ENCODE measurements around the gene CHRNB2. TPM values are rescaled to one million over a fixed set of nuclear protein-coding genes. Genes with fewer than 3 reads are reported as not detected.

CHRNB2 gene
- total RNA-seq, 2 donors from 2014 or later, result 0.05 TPM; not detected in 1

GRCh38 chr1:154623358-154623757 is 55.8 kb downstream of the CHRNB2 start:
- ATAC-seq (replicated peaks), result no peak
- Mint-ChIP-seq H3K4me3 (no peak overlapping the region), H3K36me3 (ENCODE audit: low read depth) (peaks cover 84% of the 10 kb centered on the region), H3K27me3 (no peaks in the 10 kb centered on the region), H3K9me3 (no peaks in the 10 kb centered on the region), H3K27ac (peak overlapping the region; percentile 42), H3K4me1 (peaks cover 21% of the 10 kb centered on the region)

GRCh38 chr1:154624746-154625643 is 57.4 kb downstream of the CHRNB2 start:
- Mint-ChIP-seq H3K4me1 (peaks cover 31% of the 10 kb centered on the region), H3K27ac (peak overlapping the region; percentile 43), H3K27me3 (no peaks in the 10 kb centered on the region), H3K36me3 (ENCODE audit: low read depth) (peaks cover 76% of the 10 kb centered on the region), H3K9me3 (peaks cover 9% of the 10 kb centered on the region), H3K4me3 (peak overlapping the region; percentile 40)
- no peak for ATAC-seq (replicated peaks)

GRCh38 chr1:154626456-154627256 is 59.1 kb downstream of the CHRNB2 start:
- Mint-ChIP-seq H3K9me3 (peaks cover 10% of the 10 kb centered on the region), H3K27me3 (no peaks in the 10 kb centered on the region), H3K4me1 (peaks cover 31% of the 10 kb centered on the region), H3K36me3 (ENCODE audit: low read depth) (peaks cover 65% of the 10 kb centered on the region), H3K27ac (peak overlapping the region; percentile 92), H3K4me3 (peak overlapping the region; percentile 90)
- ATAC-seq (replicated peaks), result peak; percentile 34

- H3K27ac Mint-ChIP-seq, result peak overlapping the region; percentile 92
- H3K9me3 Mint-ChIP-seq, result peaks cover 10% of the 10 kb centered on the region
- H3K4me1 Mint-ChIP-seq, result peaks cover 27% of the 10 kb centered on the region
- H3K4me3 Mint-ChIP-seq, result peak overlapping the region; percentile 90
- H3K36me3 Mint-ChIP-seq (ENCODE audit: low read depth), result peaks cover 57% of the 10 kb centered on the region
- peaks cover 4% of the 10 kb centered on the region for H3K27me3 Mint-ChIP-seq
- peak; percentile 76 for ATAC-seq (replicated peaks)
These were observed 59.9 kb downstream of the CHRNB2 start for GRCh38 chr1:154627257-154628120.

- peak; percentile 44 for ATAC-seq (replicated peaks)
These were observed 60.5 kb downstream of the CHRNB2 start for GRCh38 chr1:154628121-154628405.

GRCh38 chr1:154629061-154629674 is 61.6 kb downstream of the CHRNB2 start:
- Mint-ChIP-seq H3K9me3 (peaks cover 10% of the 10 kb centered on the region), H3K4me1 (peaks cover 18% of the 10 kb centered on the region), H3K27me3 (peaks cover 6% of the 10 kb centered on the region), H3K27ac (peak overlapping the region; percentile 92), H3K36me3 (ENCODE audit: low read depth) (peaks cover 40% of the 10 kb centered on the region), H3K4me3 (peak overlapping the region; percentile 90)
- no peak for ATAC-seq (replicated peaks)

More at GRCh38 chr1:154628121-154628405, 60.5 kb downstream of the CHRNB2 start:
- Mint-ChIP-seq H3K27ac (peak overlapping the region; percentile 92), H3K4me1 (peaks cover 21% of the 10 kb centered on the region), H3K4me3 (peak overlapping the region; percentile 90), H3K36me3 (ENCODE audit: low read depth) (peaks cover 51% of the 10 kb centered on the region), H3K9me3 (peaks cover 10% of the 10 kb centered on the region), H3K27me3 (peaks cover 4% of the 10 kb centered on the region)

Other genes starting within 250 kb of the CHRNB2 start
- gene AQP10, start 246.7 kb upstream of the CHRNB2 start, total RNA-seq, result not detected
- 10 to 100 TPM; 64.3 to 69.0 TPM for gene ATP8B2, start 242.3 kb upstream of the CHRNB2 start, total RNA-seq
- gene IL6R, start 162.4 kb upstream of the CHRNB2 start, total RNA-seq, result 10 to 100 TPM; 38.2 to 41.2 TPM
- not detected for gene TDRD10, start 65.6 kb upstream of the CHRNB2 start, total RNA-seq
- gene SHE, start 65.4 kb upstream of the CHRNB2 start, total RNA-seq, result under 1 TPM in 1 of 2 donors, not detected in 1; 0.03 TPM
- gene UBE2Q1, start 9.1 kb upstream of the CHRNB2 start, total RNA-seq, result 100 to 1,000 TPM in 1 of 2 donors, 10 to 100 TPM in 1; 91.6 to 118 TPM
- gene ADAR, start 40.4 kb downstream of the CHRNB2 start, total RNA-seq, result 100 to 1,000 TPM; 185 to 213 TPM